ENCODE measurements around the gene GPC2.
"Not testable (repeated sequence)": the region's sequence is repeated elsewhere in the genome, so short reads cannot be mapped to it uniquely, and the experiment has no call there.

GPC2 gene

GRCh38 chr7:100190048-100190711 lies 13.0 kb upstream of the GPC2 start:
- H3K36me3 Mint-ChIP-seq (ENCODE audit: low read depth) = no peaks in the 10 kb centered on the region
- intact Hi-C loops (cut with micrococcal nuclease) = loop anchor here (1.0 kb wide), 1 partner anchor 10 kb away; no protein-coding TSS in a partner anchor
- H3K4me1 Mint-ChIP-seq (ENCODE audit: low read depth) = peaks cover 23% of the 10 kb centered on the region
- H3K9me3 Mint-ChIP-seq = no peaks in the 10 kb centered on the region
- H3K27ac Mint-ChIP-seq = peak overlapping the region; percentile 27
- peaks cover 3% of the 10 kb centered on the region for H3K27me3 Mint-ChIP-seq
- no peak overlapping the region for H3K4me3 Mint-ChIP-seq

- H3K27ac Mint-ChIP-seq = peak overlapping the region; percentile 67
- H3K27me3 Mint-ChIP-seq = peaks cover 3% of the 10 kb centered on the region
- intact Hi-C loops (cut with micrococcal nuclease) = no loop called here
- H3K4me1 Mint-ChIP-seq (ENCODE audit: low read depth) = peaks cover 23% of the 10 kb centered on the region
- no peak overlapping the region for H3K4me3 Mint-ChIP-seq
- H3K9me3 Mint-ChIP-seq = no peaks in the 10 kb centered on the region
- no peaks in the 10 kb centered on the region for H3K36me3 Mint-ChIP-seq (ENCODE audit: low read depth)
Measured at GRCh38 chr7:100189061-100189460, 11.9 kb upstream of the GPC2 start.

DNA sequence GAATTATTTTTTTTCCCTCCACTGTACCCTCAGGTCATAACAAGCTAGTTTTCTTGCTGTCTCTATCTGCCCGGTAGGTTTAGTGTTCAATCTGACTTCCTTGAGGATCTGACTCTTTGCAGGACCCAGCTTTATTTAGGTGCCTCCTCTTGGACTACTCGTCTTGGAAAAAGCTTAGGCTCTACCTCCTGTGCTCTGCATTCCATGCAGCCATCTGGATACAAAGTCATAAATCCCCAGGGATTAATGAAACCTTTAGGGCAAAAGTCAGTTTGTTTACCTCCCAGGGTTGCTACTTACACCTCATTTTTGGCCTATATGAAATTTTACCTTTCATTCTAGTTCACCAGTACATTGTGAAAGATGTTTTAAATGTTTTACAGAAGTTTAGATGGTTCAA lies 8.5 kb upstream of the GPC2 start:
- Mint-ChIP-seq H3K4me3 (no peak overlapping the region), H3K4me1 (ENCODE audit: low read depth) (peaks cover 10% of the 10 kb centered on the region), H3K9me3 (no peaks in the 10 kb centered on the region), H3K27me3 (peaks cover 19% of the 10 kb centered on the region), H3K27ac (no peak overlapping the region), H3K36me3 (ENCODE audit: low read depth) (no peaks in the 10 kb centered on the region)
- intact Hi-C loops (cut with micrococcal nuclease) = no loop called here

GRCh38 chr7:100183090-100183489 lies 5.9 kb upstream of the GPC2 start:
- H3K4me3 Mint-ChIP-seq; H3K36me3 Mint-ChIP-seq (ENCODE audit: low read depth); H3K9me3 Mint-ChIP-seq; H3K27ac Mint-ChIP-seq; intact Hi-C loops (cut with micrococcal nuclease); H3K4me1 Mint-ChIP-seq (ENCODE audit: low read depth): not testable (repeated sequence)
- H3K27me3 Mint-ChIP-seq = peaks cover 36% of the 10 kb centered on the region

DNA sequence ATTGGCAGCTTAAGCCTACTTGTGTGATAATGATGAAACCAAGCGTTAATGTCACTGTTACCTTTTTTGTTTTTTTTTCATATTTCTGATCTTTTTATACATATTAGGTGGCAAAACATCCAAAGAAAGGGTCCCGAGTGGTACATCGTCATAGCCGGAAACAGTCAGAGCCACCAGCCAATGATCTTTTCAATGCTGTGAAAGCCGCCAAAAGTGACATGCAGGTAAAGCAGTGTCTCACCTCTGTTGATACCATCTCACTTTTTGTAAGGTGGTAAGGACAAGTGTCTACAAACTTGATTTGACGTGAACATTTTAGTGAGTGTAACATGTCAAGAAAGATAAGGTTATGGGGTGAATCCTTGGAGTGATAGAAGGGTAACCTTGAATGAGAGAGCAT lies 5.4 kb upstream of the GPC2 start:
- H3K27me3 Mint-ChIP-seq = peaks cover 39% of the 10 kb centered on the region
- H3K27ac Mint-ChIP-seq; intact Hi-C loops (cut with micrococcal nuclease); H3K36me3 Mint-ChIP-seq (ENCODE audit: low read depth); H3K4me3 Mint-ChIP-seq; H3K9me3 Mint-ChIP-seq: not testable (repeated sequence)
- peaks cover 11% of the 10 kb centered on the region for H3K4me1 Mint-ChIP-seq (ENCODE audit: low read depth)

GRCh38 chr7:100180084-100180483 lies 2.9 kb upstream of the GPC2 start:
- H3K9me3 Mint-ChIP-seq; H3K36me3 Mint-ChIP-seq (ENCODE audit: low read depth); intact Hi-C loops (cut with micrococcal nuclease); H3K4me3 Mint-ChIP-seq; H3K27ac Mint-ChIP-seq: not testable (repeated sequence)
- H3K27me3 Mint-ChIP-seq = peaks cover 58% of the 10 kb centered on the region
- H3K4me1 Mint-ChIP-seq (ENCODE audit: low read depth) = peaks cover 26% of the 10 kb centered on the region

DNA sequence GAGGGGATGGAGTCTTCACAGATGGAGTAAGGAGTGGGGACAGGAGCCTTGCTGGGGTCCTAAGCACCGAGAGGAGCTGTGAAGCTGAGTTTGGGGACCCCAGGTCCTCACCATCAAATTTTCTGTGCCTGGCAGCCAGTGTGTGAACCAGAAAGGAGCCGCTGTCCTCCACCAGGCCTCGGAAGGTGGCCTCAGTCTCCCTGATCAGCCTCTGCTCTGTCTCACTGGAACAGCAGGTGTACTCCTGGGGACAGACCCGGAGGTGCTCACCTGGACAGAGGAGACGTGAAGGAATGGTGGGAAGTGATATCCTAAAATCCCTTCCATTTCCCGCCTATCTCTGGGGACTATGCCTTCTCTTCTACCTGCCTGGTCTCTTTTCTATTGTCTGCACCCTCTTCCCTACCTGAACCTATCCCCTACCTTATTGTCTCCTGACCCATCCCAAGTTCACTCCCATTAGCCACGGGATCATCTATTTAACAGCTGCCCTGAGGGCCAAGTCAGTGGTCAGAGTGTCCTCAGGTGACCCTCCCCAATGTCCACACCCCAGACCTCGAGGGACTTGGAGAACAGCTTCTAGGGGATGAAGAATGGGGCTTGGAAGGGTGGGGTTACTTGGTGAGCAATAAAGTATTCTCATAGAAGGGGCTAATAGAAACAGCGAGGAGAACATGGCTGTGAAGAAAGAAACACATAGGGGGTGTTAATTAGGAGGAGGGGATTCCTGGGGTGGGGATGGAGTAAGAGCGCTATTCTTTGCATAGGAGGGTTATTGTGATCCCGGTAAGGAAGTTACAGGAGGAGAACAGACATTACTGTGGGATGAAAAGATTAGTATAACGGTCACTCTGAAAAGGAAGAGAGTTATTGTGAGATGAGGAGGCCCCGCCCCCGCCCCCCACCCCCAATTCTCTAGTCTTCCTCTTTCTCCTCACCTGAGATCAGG lies 811 bp downstream of the GPC2 start:
- intact Hi-C loops (cut with micrococcal nuclease) = loop anchor here (1.0 kb wide), 1 partner anchor 28 kb away; the partner anchor contains the start of gene LAMTOR4

DNA sequence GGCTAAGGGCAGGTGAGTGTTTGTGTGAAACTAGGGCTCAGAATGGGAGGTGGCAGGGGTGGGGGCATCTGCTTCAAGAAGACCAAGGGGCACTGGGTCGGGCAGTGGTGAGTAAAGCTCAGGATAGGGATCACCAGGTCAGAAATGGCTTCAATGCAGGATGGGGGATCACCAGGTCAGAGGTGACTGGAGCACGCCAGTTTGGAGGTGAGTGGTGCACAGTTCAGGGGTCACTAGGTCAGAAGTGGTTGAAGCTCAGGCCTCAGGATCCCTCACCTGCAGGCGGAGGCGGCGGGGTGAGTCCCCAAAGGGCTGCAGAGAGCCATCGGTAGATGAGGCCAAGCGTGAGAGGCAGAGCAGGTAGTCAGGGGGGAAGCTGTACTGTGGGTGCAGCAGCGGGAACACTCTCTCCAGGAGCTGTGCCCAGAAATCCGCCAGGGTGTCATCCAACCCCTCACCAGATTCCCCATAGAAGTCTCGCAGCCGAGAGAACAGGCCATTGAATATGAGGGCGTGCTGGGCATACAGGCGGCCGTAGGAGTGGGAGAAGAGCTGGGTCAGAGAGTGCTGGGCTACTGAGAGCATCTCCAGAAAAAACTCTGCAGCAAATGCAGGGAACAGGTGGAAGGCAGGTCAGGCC lies 1.8 kb downstream of the GPC2 start:
- Mint-ChIP-seq H3K4me3 (no peak overlapping the region), H3K27ac (no peak overlapping the region), H3K27me3 (peaks cover 72% of the 10 kb centered on the region), H3K9me3 (no peaks in the 10 kb centered on the region), H3K4me1 (ENCODE audit: low read depth) (peaks cover 29% of the 10 kb centered on the region), H3K36me3 (ENCODE audit: low read depth) (no peaks in the 10 kb centered on the region)
- intact Hi-C loops (cut with micrococcal nuclease) = no loop called here

More for the DNA sequence above, 811 bp downstream of the GPC2 start:
- peaks cover 31% of the 10 kb centered on the region for H3K4me1 Mint-ChIP-seq (ENCODE audit: low read depth)
- H3K27me3 Mint-ChIP-seq = peaks cover 72% of the 10 kb centered on the region
- H3K36me3 Mint-ChIP-seq (ENCODE audit: low read depth) = no peaks in the 10 kb centered on the region
- H3K4me3 Mint-ChIP-seq = peak overlapping the region; percentile 68
- no peaks in the 10 kb centered on the region for H3K9me3 Mint-ChIP-seq
- no peak overlapping the region for H3K27ac Mint-ChIP-seq

DNA sequence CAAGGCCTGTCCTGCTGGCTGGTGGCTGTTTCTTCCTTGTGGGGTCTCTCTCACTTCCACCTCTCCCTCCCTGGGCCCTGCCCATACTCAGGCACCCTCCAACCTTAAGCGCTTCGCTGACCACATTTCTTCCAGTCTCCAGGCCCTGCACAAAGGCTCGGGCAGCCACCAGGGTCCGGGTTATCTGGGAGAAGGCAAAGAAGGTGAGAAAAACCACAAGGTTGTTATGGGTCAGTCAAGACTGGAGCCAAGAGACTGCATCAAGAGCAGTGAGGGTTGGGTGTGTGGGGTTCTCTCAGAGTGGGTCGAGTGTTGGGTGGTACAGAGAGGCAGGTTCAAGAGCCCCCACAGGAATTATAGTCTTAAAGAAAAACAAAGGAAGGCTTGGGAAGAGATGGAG lies 2.6 kb downstream of the GPC2 start:
- intact Hi-C loops (cut with micrococcal nuclease) = no loop called here
- H3K36me3 Mint-ChIP-seq (ENCODE audit: low read depth) = no peaks in the 10 kb centered on the region
- no peak overlapping the region for H3K4me3 Mint-ChIP-seq
- H3K9me3 Mint-ChIP-seq = no peaks in the 10 kb centered on the region
- peaks cover 73% of the 10 kb centered on the region for H3K27me3 Mint-ChIP-seq
- H3K27ac Mint-ChIP-seq = no peak overlapping the region
- peaks cover 28% of the 10 kb centered on the region for H3K4me1 Mint-ChIP-seq (ENCODE audit: low read depth)

DNA sequence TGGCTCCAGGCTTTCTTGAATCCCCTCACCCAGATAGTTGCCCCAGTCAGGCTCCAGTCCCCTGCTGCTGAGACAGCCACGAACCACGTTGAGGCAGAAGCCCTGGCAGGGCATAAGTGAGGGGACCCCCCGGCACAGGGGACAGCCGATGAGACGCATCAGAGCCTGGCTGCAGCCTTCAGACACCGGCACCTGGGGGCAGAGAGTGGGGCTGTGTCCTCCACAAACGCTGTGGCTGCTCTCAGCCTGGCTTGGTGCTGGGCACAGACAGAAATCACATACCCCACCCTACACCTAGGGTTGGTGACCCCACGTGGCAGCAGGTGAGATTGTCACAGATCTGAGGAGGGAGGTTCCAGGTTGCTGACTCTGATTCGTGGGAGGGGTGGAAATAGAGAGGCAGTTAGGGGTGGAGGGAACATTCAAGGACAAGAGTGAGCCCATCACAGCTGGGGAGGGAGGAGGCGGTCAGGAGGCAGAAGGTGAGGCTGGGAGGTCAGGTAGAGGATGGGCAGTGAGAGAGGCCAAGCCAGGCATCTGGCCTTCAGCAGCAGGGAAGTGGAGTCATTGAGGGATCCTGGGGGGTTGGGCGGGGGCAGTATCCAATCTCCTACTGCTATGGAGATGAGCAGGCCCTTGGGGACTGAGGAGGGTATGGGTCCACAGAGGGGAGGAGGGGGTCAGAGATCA lies 3.2 kb downstream of the GPC2 start:
- Mint-ChIP-seq H3K9me3 (no peaks in the 10 kb centered on the region), H3K36me3 (ENCODE audit: low read depth) (no peaks in the 10 kb centered on the region), H3K4me3 (no peak overlapping the region), H3K27ac (no peak overlapping the region), H3K27me3 (peaks cover 74% of the 10 kb centered on the region), H3K4me1 (ENCODE audit: low read depth) (peaks cover 28% of the 10 kb centered on the region)
- intact Hi-C loops (cut with micrococcal nuclease) = no loop called here

DNA sequence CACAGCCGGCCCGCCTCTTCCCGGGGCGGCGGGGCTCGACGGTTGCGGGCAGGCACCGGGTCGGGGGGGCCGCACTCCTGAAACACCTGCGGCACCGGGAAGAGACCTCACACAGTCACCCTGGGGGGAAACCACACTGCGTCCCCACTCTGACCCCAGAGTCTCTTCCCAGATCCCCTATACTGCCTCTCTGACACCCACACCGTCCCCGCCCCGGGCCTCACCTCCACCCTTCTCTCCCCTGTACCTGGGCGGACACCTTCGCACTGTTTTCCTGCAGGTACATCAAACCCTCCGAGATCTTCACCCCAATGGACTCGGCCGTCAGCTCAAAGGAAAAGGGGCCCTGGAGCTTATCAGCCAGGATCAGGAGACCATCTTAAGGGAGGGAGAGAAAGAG lies 5.3 kb downstream of the GPC2 start:
- Mint-ChIP-seq H3K4me1 (ENCODE audit: low read depth) (peaks cover 39% of the 10 kb centered on the region), H3K27me3 (peaks cover 82% of the 10 kb centered on the region), H3K4me3 (peak overlapping the region; percentile 27), H3K9me3 (no peaks in the 10 kb centered on the region), H3K36me3 (ENCODE audit: low read depth) (no peaks in the 10 kb centered on the region), H3K27ac (no peak overlapping the region)
- intact Hi-C loops (cut with micrococcal nuclease) = no loop called here

DNA sequence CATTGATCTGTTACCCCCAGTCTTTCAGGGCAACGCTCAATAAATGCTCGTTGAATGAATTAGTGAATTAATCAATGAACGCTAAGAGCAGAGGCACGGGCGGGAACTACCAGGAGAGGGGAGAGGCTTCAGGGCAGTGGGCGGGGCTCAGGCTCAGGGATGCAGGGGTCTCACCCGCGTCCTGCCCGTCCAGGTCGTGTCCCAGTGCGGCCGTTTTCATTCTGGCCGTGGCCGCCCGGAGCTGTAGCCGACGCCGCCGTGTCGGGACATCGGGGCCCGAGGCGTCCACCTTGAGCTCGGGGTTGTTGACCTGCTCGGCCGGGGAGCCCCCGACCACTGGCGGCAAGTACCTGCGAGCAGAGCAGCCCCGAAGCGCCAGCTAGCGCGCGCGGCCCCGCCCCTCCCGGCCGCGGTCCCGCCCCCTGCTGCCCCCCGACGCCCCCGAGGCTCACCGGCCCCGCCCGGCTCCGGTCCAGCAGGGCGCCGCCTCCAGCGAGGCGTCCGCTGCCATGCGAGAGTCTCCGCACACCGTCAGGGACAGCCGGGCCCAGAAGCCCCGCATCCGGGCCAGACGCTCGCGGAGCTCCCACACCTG lies 6.0 kb downstream of the GPC2 start:
- peaks cover 82% of the 10 kb centered on the region for H3K27me3 Mint-ChIP-seq
- H3K36me3 Mint-ChIP-seq (ENCODE audit: low read depth) = no peaks in the 10 kb centered on the region
- H3K27ac Mint-ChIP-seq = no peak overlapping the region
- no peak overlapping the region for H3K4me3 Mint-ChIP-seq
- H3K9me3 Mint-ChIP-seq = no peaks in the 10 kb centered on the region
- peaks cover 39% of the 10 kb centered on the region for H3K4me1 Mint-ChIP-seq (ENCODE audit: low read depth)
- intact Hi-C loops (cut with micrococcal nuclease) = no loop called here

DNA sequence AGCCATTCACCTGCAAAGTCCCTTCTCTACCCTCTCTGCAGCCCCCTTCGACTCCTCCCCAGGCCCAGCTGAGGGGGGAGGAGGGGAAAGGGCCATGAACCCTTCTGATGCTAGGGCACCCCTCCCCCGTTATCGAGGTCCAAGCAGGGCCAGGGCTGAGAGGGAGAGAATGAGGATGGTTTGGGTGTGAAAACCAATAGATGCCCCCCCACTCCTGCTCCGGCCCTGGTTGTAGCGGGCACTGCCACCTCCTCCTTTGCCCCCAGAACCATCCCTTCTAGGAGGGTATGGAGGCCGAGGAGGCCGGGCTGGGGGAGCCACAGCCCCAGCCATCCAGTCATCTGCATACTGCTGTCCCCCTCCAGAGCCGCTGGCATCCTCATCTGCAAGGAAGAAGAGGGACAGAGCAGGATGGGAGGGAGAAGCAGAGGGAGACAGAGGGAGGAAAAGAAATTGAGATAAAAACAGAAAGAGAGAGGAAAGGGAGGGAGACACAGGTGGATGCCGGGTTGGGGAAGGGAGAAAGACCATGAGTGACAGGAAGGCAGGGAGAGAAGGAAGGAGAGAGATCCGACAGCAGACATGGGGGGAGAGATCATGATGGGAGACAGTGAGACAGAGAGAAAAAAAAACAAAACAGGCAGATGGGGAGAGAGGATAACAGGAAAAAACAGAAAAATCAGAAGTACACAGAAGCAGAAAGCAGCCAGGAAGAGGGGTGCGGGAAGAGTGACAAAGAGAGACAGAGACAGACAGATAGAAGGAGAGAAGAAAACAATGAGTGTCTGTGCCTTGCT lies 6.9 kb downstream of the GPC2 start:
- Mint-ChIP-seq H3K27me3 (peaks cover 83% of the 10 kb centered on the region), H3K36me3 (ENCODE audit: low read depth) (no peaks in the 10 kb centered on the region), H3K27ac (no peak overlapping the region), H3K4me1 (ENCODE audit: low read depth) (peaks cover 39% of the 10 kb centered on the region), H3K4me3 (no peak overlapping the region), H3K9me3 (no peaks in the 10 kb centered on the region)
- intact Hi-C loops (cut with micrococcal nuclease) = no loop called here
